GM19025 (cell line): ENCODE measurements around the gene AGPAT2.

Source experiments
- ATAC-seq: cut with Tn5 transposase; IDR thresholded peaks from one replicate; pipeline ENCODE4 v1.9.1; 2021; ENCODE audit warnings: mild to moderate bottlenecking, low read depth, moderate library complexity; ENCODE audit not compliant: unreplicated experiment

Gene AGPAT2

DNA sequence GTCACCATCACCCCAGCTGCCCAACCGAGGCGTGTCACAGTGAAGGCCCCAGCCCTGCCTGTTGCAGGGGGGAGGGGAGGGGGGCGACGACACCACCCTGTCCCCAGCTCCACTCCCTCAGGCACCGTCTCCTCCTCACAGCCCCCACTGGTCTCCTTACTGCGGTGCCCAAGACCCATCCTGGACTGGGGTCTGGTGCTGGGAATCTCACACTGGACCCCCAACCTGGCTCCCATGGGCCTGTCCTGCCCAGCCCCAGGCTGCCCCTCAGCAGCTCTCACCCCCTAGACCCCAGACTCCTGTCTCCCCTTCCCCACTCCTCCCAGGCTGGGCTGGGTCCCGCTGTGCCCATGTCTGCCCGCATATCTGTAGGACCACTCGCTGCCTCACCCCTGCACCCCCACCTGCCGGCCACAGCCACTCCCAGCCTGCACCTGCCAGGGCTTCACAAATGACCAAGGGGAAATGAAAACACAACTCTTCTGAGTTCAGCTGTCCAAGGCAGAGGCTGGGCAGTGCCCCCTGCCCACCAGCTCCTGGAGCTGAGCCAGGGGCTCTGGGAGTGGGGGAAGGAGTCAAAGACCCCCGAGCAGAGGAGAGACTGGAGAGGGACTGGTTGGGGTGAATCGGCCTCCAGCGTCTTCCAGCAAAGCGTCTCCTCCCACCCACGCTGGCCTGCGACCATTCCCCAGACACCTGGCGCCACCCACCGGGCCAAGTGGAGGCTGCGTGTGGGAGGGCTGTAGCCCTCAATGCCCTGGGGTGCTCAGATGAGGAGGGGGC is 57.2 kb downstream of the AGPAT2 start:
- no peak for ATAC-seq

DNA sequence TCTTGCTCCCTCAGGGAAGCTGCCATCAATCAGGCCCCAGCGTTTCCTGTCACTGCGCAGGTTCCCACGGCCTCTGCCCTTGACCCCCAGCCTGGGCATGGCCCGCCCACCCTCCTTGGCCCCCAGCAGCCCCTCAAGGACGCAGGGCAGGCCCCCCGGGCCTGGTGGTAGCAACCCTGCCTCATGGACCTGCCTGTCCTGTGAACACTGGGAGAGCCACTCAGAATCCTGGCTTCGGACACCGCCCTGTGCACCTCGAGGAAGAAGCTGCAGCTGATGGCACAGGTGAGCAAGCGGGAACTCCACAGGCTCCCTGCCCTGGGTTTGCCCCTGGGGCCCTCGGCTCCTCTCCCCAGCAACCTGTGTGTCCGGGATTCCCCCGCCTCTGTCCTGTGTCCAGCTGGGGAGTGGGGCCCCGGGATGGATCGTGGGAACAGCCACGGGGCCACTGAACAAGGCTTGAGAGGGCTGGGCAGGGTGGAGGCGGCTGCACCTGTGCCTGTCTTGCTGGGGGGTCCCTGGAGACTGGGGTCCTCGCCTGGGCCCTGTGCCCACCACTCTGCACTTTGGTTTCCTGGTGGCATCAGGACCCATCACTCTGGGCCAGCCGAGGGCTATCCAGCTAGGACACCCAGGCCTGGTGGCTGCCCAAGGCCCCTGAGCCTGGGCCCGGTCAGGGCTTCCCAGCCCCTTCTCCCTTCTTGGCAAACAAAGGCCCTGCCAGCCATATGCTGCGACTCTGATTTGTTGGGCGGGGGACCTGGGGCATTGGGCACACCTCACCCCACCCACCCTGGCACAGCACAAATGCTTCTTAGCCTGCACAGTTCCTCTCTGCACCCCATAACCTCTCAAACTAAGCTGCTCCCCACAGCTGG is 58.0 kb downstream of the AGPAT2 start:
- no peak for ATAC-seq

DNA sequence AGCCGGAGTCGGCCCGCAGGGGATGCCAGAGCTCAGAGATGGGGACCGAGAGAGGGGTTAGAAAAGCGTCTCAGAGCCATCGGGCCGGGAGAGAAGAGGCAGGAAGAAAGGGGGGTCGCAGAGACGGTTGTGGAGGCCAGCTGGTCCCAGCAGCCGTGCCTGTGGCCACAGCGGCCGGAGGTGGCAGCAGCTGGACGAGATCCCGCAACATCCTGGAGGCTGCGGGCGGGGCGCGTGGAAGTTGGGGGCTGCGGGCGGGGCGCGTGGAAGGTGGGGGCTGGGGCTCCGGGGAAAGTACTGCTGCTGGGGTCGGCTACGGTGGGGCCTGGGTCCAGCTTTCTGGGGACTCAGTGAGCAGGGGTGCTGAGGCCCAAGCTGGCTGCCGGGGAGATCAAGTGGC is 59.0 kb downstream of the AGPAT2 start:
- ATAC-seq = no peak

DNA sequence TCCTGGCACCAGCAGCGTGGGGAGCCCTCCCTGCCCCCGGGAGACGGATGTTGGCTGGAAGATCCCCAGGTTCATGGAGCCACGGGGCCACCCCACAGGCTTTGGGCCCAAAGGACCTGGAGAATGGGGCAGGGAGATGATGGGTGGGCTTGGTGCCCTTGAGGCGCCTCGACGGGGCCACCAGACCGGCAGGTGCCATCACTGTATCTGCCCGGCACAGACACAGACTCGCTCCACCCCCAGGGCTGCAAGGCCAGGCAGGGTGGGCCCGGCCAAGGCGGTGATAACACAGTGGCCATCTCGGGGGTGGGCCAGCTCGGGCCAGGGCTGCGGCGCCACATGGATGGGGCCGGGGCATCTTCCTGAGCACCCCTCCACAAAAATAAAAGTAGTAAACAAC is 59.6 kb downstream of the AGPAT2 start:
- ATAC-seq = no peak

DNA sequence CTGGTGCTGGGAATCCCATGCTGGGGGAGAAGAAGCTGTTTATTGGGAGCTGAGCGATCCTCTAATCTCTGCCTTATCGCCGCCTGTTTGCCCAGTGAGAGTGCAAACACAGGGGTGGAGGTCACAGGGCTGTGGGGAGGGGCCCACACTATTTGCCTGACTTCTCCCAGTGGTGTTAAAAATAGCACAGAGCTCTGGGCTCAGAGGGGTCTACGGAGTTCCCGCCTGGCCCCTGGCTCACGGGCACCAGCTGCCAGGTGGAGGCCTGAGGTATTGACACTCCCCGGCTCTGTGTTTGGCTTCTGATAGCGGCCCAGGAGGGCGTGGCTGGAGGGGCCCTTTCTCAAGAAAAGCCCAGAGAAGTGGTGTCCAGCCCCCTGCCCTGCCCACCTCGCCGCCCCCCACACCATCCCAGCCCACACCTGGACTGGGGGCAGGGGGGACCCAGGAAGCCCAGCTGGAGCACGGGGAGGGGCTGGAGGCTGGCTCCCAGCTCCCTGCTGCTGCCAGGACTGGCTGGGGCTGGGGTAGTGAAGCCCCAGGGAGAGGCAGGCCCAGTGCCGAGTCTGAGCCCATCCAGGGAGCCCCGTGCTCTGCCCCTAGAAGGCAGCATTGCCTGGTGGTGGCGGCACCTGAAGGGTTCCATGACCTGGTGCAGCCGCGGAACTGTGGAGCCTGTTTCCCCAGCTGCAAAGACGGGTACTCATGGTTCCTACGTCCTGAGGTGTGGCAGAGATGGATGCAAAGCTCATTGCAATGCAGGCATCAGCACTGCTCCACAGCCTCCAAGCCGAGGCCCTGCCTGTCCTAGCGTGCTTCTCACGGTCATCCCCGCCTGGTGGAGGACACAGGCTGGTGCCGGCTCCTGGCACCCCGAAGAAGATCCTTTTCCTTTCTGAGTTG is 60.3 kb downstream of the AGPAT2 start:
- ATAC-seq = no peak

DNA sequence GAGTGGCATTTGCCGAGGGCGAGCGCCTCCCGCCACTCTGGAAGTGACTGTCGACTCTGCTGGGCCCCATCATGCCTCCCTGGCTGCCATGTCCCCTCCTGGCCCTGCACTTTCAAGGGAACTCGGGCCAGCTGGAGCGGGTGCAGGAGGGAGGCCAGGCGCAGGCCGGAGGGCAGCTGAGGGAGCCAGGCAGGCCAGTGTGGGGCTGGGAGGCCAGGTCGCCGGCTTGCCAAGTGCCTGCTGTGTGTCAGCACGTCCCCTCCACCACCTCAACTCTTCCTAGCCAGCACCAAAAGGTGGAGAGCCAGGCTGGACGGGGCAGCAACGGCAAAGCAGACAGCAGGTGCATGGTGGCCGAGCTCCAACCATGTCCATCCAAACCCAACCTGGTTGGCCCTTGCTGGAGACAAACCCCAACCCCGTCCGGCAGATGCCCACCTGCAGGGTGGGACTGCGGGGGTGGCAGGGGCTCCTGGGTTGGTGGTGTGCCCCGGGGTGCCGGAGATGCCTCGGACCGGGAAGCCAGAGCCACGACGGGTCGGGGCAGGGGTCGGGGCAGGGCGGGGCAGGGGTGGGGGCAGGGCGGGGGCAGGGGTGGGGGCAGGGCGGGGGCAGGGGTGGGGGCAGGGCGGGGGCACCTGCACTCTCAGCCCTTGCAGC is 61.1 kb downstream of the AGPAT2 start:
- no peak for ATAC-seq

DNA sequence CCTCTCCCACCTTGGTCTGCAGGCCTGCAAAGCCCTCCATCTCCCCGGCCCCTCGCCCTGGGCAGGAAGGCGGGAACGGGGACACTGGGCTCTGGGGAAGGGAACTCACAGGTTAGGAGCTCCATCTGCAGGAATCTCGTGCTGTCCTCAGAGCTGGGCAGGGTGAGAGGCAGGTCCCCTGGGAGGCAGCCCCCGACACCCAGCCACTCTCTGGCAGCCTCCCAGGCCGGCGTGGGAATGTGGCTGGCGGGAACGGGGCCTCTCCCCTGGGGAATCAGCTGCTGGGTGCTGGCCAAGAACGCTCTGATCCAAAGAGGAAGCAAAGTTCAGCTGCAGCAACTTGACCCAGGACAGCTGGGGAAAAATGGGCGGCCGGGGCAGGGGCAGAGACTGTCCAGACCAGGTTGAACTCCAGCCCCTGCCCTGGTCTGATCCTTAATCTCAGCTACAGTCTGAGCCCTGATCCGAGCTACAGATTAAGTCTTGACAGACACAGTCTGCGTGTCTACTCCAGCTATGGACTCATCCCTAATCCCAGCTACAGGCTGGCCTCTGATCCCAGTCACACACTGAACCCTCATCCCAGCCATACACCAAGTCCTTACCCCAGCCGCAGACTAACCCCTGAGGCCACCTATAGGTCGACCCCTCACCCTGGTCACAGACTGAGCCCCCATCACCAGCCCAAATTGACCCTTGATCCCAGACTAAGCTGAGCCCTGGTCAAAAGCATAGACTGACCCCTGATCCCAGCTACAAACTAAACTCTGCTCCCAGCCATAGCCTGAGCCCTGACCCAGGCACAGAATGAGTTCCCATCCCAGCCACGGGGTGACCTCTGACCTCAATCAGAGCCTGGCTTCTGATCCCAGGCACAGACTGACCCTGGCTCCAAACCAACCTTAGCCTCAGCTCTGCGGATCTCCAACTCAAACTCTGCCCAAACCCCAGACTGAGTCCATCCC is 61.9 kb downstream of the AGPAT2 start:
- ATAC-seq = no peak

DNA sequence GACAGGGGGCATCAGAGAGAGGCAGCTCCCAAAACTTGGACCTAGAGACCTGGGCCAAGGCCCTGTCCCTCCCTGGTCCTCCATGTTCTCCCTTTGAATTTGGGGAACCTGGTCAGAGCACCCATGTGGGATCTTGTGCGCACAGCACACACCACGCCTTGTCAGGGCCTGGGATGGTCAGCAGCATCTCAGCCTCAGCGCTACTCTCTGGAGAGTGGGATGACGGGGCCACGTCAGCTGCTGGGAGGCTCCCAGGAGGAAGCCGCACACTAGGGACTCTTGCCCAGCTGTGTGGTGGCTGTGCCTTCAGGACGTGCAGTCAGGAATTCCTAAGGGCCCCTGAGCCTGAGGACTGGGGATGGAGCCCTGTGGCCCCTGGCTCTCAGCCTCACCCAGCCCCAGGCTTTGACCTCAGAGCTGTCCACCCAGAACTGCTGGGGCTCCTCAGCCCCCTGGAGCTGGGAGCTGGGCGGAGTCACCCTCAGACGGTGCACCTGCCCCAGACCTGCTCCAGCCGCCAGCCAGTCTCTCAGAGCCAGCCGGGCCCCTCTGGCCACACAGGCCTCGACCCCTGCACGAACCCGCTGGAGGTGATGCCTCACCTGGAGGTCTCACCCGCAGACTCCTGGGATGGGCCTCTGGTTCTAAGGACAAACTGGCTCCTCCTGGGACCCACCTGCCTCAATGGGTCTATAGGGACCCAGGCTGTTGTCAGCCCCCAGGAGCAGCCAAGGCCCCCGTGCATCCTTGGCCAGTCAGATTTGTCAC is 62.9 kb downstream of the AGPAT2 start:
- ATAC-seq = no peak

DNA sequence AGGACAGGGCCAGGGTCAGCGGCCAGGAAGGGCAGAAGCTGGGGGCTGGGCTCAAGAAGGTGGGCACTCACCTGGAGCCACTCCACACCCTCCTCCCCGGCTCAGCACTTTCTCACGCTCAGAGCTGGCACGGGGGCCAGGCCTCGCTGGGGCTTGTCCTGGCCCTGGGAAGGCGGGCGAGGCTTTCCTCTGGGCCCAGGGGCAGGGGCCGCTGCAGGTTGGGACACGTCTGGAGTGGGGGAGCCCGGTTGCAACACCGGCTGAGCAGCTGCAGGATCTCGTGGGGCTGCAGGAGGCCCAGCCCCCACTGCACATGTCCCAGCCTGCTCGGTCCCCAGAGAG is 63.4 kb downstream of the AGPAT2 start:
- ATAC-seq = no peak
